Esophagus squamous epithelium (tissue), 4 donors: ENCODE data around the gene SMYD3.

Source experiments
- POLR2A ChIP-seq, 4 donors: fragments of 450-650 bp; IDR thresholded peaks; one replicate each; pipeline ENCODE4 v1.6.1; 2017; ENCODE audit warnings: antibody characterized with exemption in 4 of 4, mild to moderate bottlenecking in 4 of 4, moderate library complexity in 3 of 4
- TF ChIP-seq, protein P1 (sequence below), 6 experiments: fragments of 450-650 bp in 4 of 6; fragments of 200-600 bp in 2 of 6; sonication (generic) in 2 of 6; IDR thresholded peaks; one replicate each; pipeline ENCODE4 v1.5.1; 2016 to 2019; ENCODE audit warnings: antibody characterized with exemption in 6 of 6, mild to moderate bottlenecking in 4 of 6, moderate library complexity in 4 of 6

DNA sequence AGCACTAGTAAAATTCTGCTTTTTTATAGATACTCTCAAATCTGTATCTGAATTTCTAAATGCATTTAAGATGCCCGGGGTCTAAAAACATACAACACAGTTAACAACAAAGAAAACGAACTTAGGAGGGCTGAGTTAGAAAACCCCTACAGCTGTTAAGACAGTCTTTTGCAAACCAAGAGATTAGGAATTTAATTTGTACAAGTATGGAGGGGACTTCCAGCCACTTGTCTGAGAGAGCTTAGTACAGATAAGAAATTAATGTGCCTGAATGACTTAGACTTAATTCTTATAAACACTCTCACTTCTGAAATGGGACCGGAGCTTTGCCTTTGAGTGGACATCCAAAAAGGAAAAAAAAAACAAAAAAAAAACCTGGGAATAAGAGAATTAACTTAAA is 61.6 kb downstream of the SMYD3 start:
- TF ChIP-seq, protein P1, sequence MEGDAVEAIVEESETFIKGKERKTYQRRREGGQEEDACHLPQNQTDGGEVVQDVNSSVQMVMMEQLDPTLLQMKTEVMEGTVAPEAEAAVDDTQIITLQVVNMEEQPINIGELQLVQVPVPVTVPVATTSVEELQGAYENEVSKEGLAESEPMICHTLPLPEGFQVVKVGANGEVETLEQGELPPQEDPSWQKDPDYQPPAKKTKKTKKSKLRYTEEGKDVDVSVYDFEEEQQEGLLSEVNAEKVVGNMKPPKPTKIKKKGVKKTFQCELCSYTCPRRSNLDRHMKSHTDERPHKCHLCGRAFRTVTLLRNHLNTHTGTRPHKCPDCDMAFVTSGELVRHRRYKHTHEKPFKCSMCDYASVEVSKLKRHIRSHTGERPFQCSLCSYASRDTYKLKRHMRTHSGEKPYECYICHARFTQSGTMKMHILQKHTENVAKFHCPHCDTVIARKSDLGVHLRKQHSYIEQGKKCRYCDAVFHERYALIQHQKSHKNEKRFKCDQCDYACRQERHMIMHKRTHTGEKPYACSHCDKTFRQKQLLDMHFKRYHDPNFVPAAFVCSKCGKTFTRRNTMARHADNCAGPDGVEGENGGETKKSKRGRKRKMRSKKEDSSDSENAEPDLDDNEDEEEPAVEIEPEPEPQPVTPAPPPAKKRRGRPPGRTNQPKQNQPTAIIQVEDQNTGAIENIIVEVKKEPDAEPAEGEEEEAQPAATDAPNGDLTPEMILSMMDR (IDR thresholded peaks at IDR 0.05): no peak
- no peak for TF ChIP-seq POLR2A (IDR thresholded peaks at IDR 0.05)
